Keratinocyte (primary cell): ENCODE data around the gene ANKMY1. TPM values are rescaled to one million over a fixed set of nuclear protein-coding genes. Genes with fewer than 3 reads are reported as not detected.

ENCODE experiments used
- DNase-seq: peaks from one replicate; pipeline ENCODE4 v3.0.0-alpha.2; 2011; ENCODE audit warnings: low read depth, missing footprints, low spot score
- FAIRE-seq: peaks from 2 replicates; lab custom pipeline; 2011; peaks lifted over from hg19 to GRCh38; lab: Jason Lieb, UNC
- H2AFZ ChIP-seq: 2 replicates; pipeline ENCODE4 v1.6.0; 2012; ENCODE audit warnings: low read length, control low read depth, inconsistent platforms; ENCODE audit not compliant: control insufficient read depth
- H3K27ac ChIP-seq: 2 replicates; pipeline ENCODE4 v1.5.1; 2011; ENCODE audit warnings: low read length; ENCODE audit not compliant: control insufficient read depth, insufficient read depth
- H3K27me3 ChIP-seq: 3 replicates; pipeline ENCODE4 v1.6.0; 2011; ENCODE audit warnings: low read length; ENCODE audit not compliant: control insufficient read depth, insufficient read depth; ENCODE audit errors: extremely low read depth
- H3K36me3 ChIP-seq, 2 experiments: 2 replicates in 1 of 2; 3 replicates in 1 of 2; pipeline ENCODE4 v1.5.1; 2011; ENCODE audit warnings: low read length in 2 of 2, mild to moderate bottlenecking in 1 of 2; ENCODE audit not compliant: control insufficient read depth in 2 of 2, insufficient read depth in 2 of 2; ENCODE audit errors: extremely low read depth in 1 of 2
- H3K4me1 ChIP-seq: 3 replicates; pipeline ENCODE4 v1.5.1; 2011; ENCODE audit warnings: low read length; ENCODE audit not compliant: control insufficient read depth, insufficient read depth; ENCODE audit errors: extremely low read depth
- H3K4me2 ChIP-seq: 3 replicates; pipeline ENCODE4 v1.6.0; 2011; ENCODE audit warnings: low read depth, low read length; ENCODE audit not compliant: control insufficient read depth, insufficient read depth; ENCODE audit errors: extremely low read depth
- H3K4me3 ChIP-seq, 3 experiments: fragments of 200-600 bp in 1 of 3; sonication (generic) in 1 of 3; 2 replicates in 2 of 3; 3 replicates in 1 of 3; pipeline ENCODE4 v1.5.1; 2011 to 2016; ENCODE audit warnings: low read length in 3 of 3, mild to moderate bottlenecking in 3 of 3, control low read depth in 2 of 3, inconsistent platforms in 1 of 3, low read depth in 1 of 3, mixed read lengths in 1 of 3, mixed run types in 1 of 3, moderate library complexity in 1 of 3; ENCODE audit not compliant: control insufficient read depth in 2 of 3, insufficient read depth in 2 of 3; ENCODE audit errors: extremely low read depth in 1 of 3
- H3K79me2 ChIP-seq: 2 replicates; pipeline ENCODE4 v1.6.0; 2012; ENCODE audit warnings: low read length; ENCODE audit not compliant: control insufficient read depth, insufficient read depth
- H3K9ac ChIP-seq: 3 replicates; pipeline ENCODE4 v1.6.0; 2011; ENCODE audit warnings: low read length; ENCODE audit not compliant: control insufficient read depth, insufficient read depth; ENCODE audit errors: extremely low read depth
- H3K9me1 ChIP-seq: 3 replicates; pipeline ENCODE4 v1.6.0; 2011; ENCODE audit warnings: low read length; ENCODE audit not compliant: control insufficient read depth, insufficient read depth; ENCODE audit errors: extremely low read depth
- H3K9me3 ChIP-seq: 2 replicates; pipeline ENCODE4 v1.5.1; 2012; ENCODE audit warnings: low read depth, low read length; ENCODE audit not compliant: control insufficient read depth
- H4K20me1 ChIP-seq: 3 replicates; pipeline ENCODE4 v1.6.0; 2011; ENCODE audit warnings: low read length; ENCODE audit not compliant: control insufficient read depth, insufficient read depth; ENCODE audit errors: extremely low read depth
- CTCF ChIP-seq, 3 experiments: IDR thresholded peaks in 1 of 3; conservative IDR thresholded peaks in 1 of 3; optimal IDR thresholded peaks in 1 of 3; 2 replicates in 2 of 3; 3 replicates in 1 of 3; pipeline versions ENCODE3 to v1.5.1; 2011; ENCODE audit warnings: low read length in 3 of 3, mild to moderate bottlenecking in 3 of 3, moderate library complexity in 2 of 3, control low read depth in 1 of 3, inconsistent platforms in 1 of 3; ENCODE audit not compliant: insufficient read depth in 2 of 3; ENCODE audit errors: extremely low read depth in 1 of 3
- EZH2 ChIP-seq: IDR thresholded peaks from one replicate; pipeline ENCODE4 v1.6.1; 2012; ENCODE audit warnings: inconsistent platforms, mild to moderate bottlenecking, low read length, moderate library complexity
- dilution Hi-C: fragments of 300-500 bp; cut with MboI; formaldehyde crosslinking; loops from one replicate; pipeline ENCODE4 v1.7.0; 2020; ENCODE audit warnings: low sequenced_read_pairs; ENCODE audit not compliant: extremely low pct_ligation_motif_present
- polyA plus RNA-seq, 5 experiments: library from polyadenylated mRNA; depleted of rRNA in 3 of 5; stranded (reverse) in 3 of 5; stranded (forward) in 1 of 5; unstranded in 1 of 5; fragments of >200 nt; gene quantifications; 1 replicate in 1 of 5; 2 replicates in 3 of 5; 3 replicates in 1 of 5; pipeline versions ENCODE4 v1.2.1 to v1.2.3, GENCODE V29; 2011 to 2012; ENCODE audit warnings: missing spikeins in 2 of 5, low read depth in 1 of 5, low replicate concordance in 1 of 5

The ANKMY1 gene
- polyA plus RNA-seq, 1 donor (not counting 4 experiments of a cell fraction or from before 2014, with no cell fraction given) = 3.3 TPM

- peaks cover 12% of the 10 kb centered on the region for H3K9me3 ChIP-seq
- no peak overlapping the region for H2AFZ ChIP-seq
- no peak overlapping the region for H3K27ac ChIP-seq
- no peaks in the 10 kb centered on the region for H3K27me3 ChIP-seq
- TF ChIP-seq EZH2 (no peak), CTCF (optimal IDR thresholded peaks at IDR 0.05 in 1 of 3, IDR thresholded peaks at IDR 0.05 in 1 of 3, conservative IDR thresholded peaks at IDR 0.05 in 1 of 3; ENCODE audit: extremely low read depth in 1 of 3, insufficient read depth in 2 of 3, low read length in 3 of 3) (no peak)
- no peak overlapping the region for H3K4me2 ChIP-seq
- no peak overlapping the region for H3K9ac ChIP-seq
- dilution Hi-C loops = no loop called here
- no peak for FAIRE-seq
- H3K9me1 ChIP-seq = no peaks in the 10 kb centered on the region
- peaks cover 2 to 4% of the 10 kb centered on the region in 2 experiments for H3K36me3 ChIP-seq
- H3K79me2 ChIP-seq = no peaks in the 10 kb centered on the region
- no peak for DNase-seq
- H3K4me3 ChIP-seq = no peak overlapping the region
- no peaks in the 10 kb centered on the region for H4K20me1 ChIP-seq
- no peaks in the 10 kb centered on the region for H3K4me1 ChIP-seq
Observed at GRCh38 chr2:240530181-240530580, 27.6 kb downstream of the ANKMY1 start.

GRCh38 chr2:240529344-240529999 lies 28.3 kb downstream of the ANKMY1 start:
- Histone ChIP-seq H3K4me3 (no peak overlapping the region), H3K9me3 (peaks cover 16% of the 10 kb centered on the region), H3K9ac (no peak overlapping the region), H3K4me2 (no peak overlapping the region), H3K27me3 (no peaks in the 10 kb centered on the region), H3K4me1 (no peaks in the 10 kb centered on the region), H3K9me1 (no peaks in the 10 kb centered on the region), H2AFZ (no peak overlapping the region), H3K36me3 (peaks cover 2 to 4% of the 10 kb centered on the region in 2 experiments), H3K27ac (no peak overlapping the region), H4K20me1 (no peaks in the 10 kb centered on the region), H3K79me2 (no peaks in the 10 kb centered on the region)
- TF ChIP-seq EZH2 (no peak), CTCF (optimal IDR thresholded peaks at IDR 0.05 in 1 of 3, IDR thresholded peaks at IDR 0.05 in 1 of 3, conservative IDR thresholded peaks at IDR 0.05 in 1 of 3; ENCODE audit: extremely low read depth in 1 of 3, insufficient read depth in 2 of 3, low read length in 3 of 3) (no peak)
- FAIRE-seq (no peak), DNase-seq (no peak)
- dilution Hi-C loops = no loop called here
